ENCODE results near the gene CNOT9. TPM values are rescaled to one million over a fixed set of nuclear protein-coding genes. Genes with fewer than 3 reads are reported as not detected.

CNOT9 gene
- total and polyA plus RNA-seq, 4 donors, result 12.1 to 35.6 (median 28.4) TPM

DNA sequence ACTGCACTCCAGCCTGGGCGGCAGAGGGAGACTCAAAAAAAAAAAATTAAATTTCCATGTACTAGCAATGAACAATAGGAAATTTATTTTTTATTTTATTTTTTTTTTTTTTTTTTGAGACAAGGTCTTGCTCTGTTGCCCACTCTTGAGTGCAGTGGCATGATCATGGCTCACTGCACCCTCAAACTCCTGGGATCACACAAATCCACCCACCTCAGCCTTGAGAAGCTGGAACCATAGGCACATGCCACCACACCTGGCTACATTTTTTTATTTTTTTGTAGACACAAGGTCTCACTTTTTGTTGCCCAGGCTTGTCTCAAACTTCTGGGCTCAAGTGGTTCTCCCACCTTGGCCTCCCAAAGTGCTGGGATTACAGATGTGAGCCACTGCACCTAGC lies 16.9 kb downstream of the CNOT9 start:
- Histone ChIP-seq H3K4me3 (ENCODE audit: low read length in 2 of 2) (no peak overlapping the region), H3K36me3 (ENCODE audit: control insufficient read depth in 1 of 2, insufficient read depth in 2 of 2, low read length in 1 of 2) (peaks cover 4 to 7% of the 10 kb centered on the region in 2 donors), H3K27ac (ENCODE audit: low read depth in 1 of 2, low read length in 2 of 2) (no peak overlapping the region), H3K9me3 (ENCODE audit: control insufficient read depth, low read length) (no peaks in the 10 kb centered on the region), H3K27me3 (ENCODE audit: control insufficient read depth in 1 of 2, insufficient read depth in 2 of 2, low read length in 1 of 2) (no peaks in the 10 kb centered on the region), H3K4me1 (ENCODE audit: control insufficient read depth in 1 of 2, insufficient read depth in 2 of 2, low read length in 2 of 2) (no peaks in the 10 kb centered on the region)
- DNase-seq, result no peak
- WGBS, 2 donors, result 97 to 100% methylated on average over 1 of the region's 1 CpG
- ATAC-seq (ENCODE audit: low FRiP score), result no peak
- intact Hi-C loops (cut with DNase I), result no loop called here

DNA sequence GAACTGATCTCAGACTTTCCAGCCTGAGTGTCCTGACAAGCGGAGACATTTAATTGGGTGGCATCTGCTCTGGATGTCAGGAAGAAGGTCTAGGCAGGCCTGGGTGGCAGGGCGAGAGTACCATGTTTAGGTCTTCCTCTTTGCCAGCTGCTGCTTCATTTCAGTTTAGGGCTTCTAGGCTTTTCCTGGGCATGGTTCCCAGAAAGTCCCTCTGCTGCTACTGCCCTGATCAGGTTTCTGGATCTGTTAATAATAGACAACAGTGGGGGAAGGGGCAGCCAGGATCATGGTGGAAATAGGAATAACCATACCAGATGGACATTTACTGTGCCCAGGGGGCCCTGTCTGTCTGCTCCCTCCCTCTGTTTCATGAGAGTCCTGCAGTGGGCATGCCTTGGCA lies 36.8 kb downstream of the CNOT9 start:
- Histone ChIP-seq H3K27ac (ENCODE audit: low read depth in 1 of 2, low read length in 2 of 2) (no peak overlapping the region), H3K4me1 (ENCODE audit: control insufficient read depth in 1 of 2, insufficient read depth in 2 of 2, low read length in 2 of 2) (no peaks in the 10 kb centered on the region), H3K27me3 (ENCODE audit: control insufficient read depth in 1 of 2, insufficient read depth in 2 of 2, low read length in 1 of 2) (no peaks in the 10 kb centered on the region), H3K4me3 (ENCODE audit: low read length in 2 of 2) (no peak overlapping the region), H3K36me3 (ENCODE audit: control insufficient read depth in 1 of 2, insufficient read depth in 2 of 2, low read length in 1 of 2) (no peaks in the 10 kb centered on the region), H3K9me3 (ENCODE audit: control insufficient read depth, low read length) (no peaks in the 10 kb centered on the region)
- ATAC-seq (ENCODE audit: low FRiP score), result no peak
- DNase-seq, result no peak
- 79 to 82% methylated on average over 2 of the region's 2 CpGs for WGBS, 2 donors
- intact Hi-C loops (cut with DNase I), result no loop called here

DNA sequence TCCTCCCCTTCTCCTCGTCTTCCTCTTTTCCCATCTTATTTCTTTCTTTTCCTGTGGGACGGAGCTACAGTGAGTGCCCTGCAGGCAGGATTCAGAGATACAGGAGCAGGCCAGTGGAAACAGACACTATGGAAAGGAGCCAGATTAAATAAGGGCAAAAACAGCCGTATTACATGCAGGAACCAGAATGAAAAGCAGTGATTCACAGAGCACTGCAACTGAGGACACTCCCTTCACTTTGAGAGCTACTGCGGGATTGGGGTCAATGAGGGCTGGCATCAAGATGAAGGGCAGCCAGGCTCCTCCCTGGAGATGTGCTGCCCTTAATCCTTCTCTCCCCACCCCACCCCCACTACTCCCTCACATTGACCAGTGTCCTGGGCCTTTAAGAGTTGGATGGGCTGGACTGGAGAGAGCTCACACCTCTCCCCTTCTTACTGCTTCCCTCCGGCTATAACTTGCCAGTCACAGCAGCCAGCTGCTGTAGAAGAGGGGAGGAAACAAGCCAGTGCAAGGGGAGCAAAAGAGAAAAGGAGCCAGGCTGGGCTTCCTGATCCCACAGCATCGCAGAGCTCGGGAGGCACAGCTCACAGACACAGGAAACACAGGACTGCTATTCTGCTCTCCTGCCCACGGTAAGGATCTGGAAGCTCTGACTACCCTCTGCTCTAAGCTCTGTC lies 38.9 kb downstream of the CNOT9 start, which contains the start of gene PLCD4:
TSS of gene PLCD4 (plus strand) at position 464 of the 680 bp plus-strand sequence. CDS start 7,841 bp downstream, outside the sequence.
- Histone ChIP-seq H3K27ac (ENCODE audit: low read depth in 1 of 2, low read length in 2 of 2) (peak within 1 kb of the TSS in 1 of 2 donors; percentile 19), H3K36me3 (ENCODE audit: control insufficient read depth in 1 of 2, insufficient read depth in 2 of 2, low read length in 1 of 2) (no peaks in the 10 kb centered on the region), H3K4me3 (ENCODE audit: low read length in 2 of 2) (no peak within 1 kb of the TSS), H3K9me3 (ENCODE audit: control insufficient read depth, low read length) (no peaks in the 10 kb centered on the region), H3K27me3 (ENCODE audit: control insufficient read depth in 1 of 2, insufficient read depth in 2 of 2, low read length in 1 of 2) (no peaks in the 10 kb centered on the region), H3K4me1 (ENCODE audit: control insufficient read depth in 1 of 2, insufficient read depth in 2 of 2, low read length in 2 of 2) (no peaks in the 10 kb centered on the region)
- DNase-seq (peak in 1 of 2 donors; percentile 51), ATAC-seq (ENCODE audit: low FRiP score) (peak; percentile 63)
- WGBS, 2 donors, result 2 to 4% methylated on average over 8 of the region's 8 CpGs
- intact Hi-C loops (cut with DNase I), result no loop called here

DNA sequence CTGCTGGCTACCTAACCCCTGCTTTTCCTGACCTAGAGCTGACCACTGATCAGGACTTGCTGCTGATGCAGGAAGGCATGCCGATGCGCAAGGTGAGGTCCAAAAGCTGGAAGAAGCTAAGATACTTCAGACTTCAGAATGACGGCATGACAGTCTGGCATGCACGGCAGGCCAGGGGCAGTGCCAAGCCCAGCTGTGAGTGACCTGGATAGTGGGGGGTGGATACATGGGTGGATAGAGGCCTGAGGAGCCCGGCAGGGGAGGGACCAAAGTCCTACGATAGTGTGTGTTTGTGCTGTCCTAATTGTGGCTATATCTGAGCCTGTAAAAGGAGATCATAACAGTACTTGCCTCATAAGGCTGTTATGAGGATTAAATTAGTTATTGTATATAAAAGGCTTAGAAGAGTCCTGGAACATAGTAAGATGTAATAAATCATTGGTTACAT lies 47.3 kb downstream of the CNOT9 start:
- Histone ChIP-seq H3K36me3 (ENCODE audit: control insufficient read depth in 1 of 2, insufficient read depth in 2 of 2, low read length in 1 of 2) (no peaks in the 10 kb centered on the region), H3K9me3 (ENCODE audit: control insufficient read depth, low read length) (no peaks in the 10 kb centered on the region), H3K27me3 (ENCODE audit: control insufficient read depth in 1 of 2, insufficient read depth in 2 of 2, low read length in 1 of 2) (no peaks in the 10 kb centered on the region), H3K4me3 (ENCODE audit: low read length in 2 of 2) (no peak overlapping the region), H3K27ac (ENCODE audit: low read depth in 1 of 2, low read length in 2 of 2) (no peak overlapping the region), H3K4me1 (ENCODE audit: control insufficient read depth in 1 of 2, insufficient read depth in 2 of 2, low read length in 2 of 2) (no peaks in the 10 kb centered on the region)
- intact Hi-C loops (cut with DNase I), result no loop called here
- no peak for DNase-seq
- WGBS, 2 donors, result 73 to 75% methylated on average over 6 of the region's 6 CpGs
- no peak for ATAC-seq (ENCODE audit: low FRiP score)

DNA sequence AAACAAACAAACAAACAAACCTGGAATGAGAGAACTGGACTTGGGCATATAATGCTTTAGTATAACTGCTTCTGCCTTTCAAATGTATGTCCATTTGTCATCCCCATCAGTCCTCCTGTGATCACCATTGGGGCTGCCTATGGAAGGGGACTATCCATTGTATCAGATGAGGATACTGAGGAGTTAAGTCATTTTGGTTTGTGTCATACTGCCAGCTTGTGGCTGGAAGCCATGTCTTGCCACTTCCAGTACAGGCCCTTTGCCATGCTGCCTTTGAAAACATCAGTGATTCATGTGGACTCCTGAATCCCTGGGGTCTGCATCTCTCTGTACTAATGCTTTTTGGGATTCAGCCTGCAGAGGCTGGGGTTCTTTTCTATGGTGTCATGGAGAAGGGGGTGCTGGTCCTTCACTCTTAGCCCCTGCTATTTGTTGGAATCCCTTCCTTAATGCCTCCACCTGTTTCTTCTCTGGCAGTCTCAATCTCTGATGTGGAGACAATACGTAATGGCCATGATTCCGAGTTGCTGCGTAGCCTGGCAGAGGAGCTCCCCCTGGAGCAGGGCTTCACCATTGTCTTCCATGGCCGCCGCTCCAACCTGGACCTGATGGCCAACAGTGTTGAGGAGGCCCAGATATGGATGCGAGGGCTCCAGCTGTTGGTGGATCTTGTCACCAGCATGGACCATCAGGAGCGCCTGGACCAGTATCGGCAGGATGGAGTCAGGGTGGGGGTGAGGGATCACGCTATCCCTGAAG lies 49.6 kb downstream of the CNOT9 start:
- ATAC-seq (ENCODE audit: low FRiP score), result no peak
- no peak for DNase-seq
- no peaks in the 10 kb centered on the region for H3K9me3 ChIP-seq (ENCODE audit: control insufficient read depth, low read length)
- H3K4me3 ChIP-seq (ENCODE audit: low read length in 2 of 2), result no peak overlapping the region
- WGBS, 2 donors, result 88% methylated on average over 9 of the region's 9 CpGs
- intact Hi-C loops (cut with DNase I), result no loop called here
- H3K27ac ChIP-seq (ENCODE audit: low read depth in 1 of 2, low read length in 2 of 2), result no peak overlapping the region
- H3K27me3 ChIP-seq (ENCODE audit: control insufficient read depth in 1 of 2, insufficient read depth in 2 of 2, low read length in 1 of 2), result no peaks in the 10 kb centered on the region
- H3K4me1 ChIP-seq (ENCODE audit: control insufficient read depth in 1 of 2, insufficient read depth in 2 of 2, low read length in 2 of 2), result no peaks in the 10 kb centered on the region
- H3K36me3 ChIP-seq (ENCODE audit: control insufficient read depth in 1 of 2, insufficient read depth in 2 of 2, low read length in 1 of 2), result no peaks in the 10 kb centered on the region

DNA sequence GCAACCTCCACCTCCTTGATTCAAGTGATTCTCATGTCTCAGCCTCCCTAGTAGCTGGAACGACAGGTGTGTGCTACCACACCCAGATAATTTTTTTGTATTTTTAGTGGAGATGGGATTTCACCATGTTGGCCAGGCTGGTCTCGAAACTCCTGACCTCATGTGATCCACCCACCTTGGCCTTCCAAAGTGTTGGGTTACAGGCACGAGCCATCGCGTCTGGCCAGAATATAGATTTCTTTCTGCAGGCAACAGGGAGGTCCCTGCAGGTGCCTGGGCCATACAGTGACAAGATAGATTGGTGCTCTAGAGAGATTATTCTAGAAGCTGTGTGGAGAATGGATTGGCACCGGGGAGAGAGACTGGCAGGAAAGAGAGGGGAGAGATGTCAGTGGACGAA lies 52.4 kb downstream of the CNOT9 start:
- no peak for ATAC-seq (ENCODE audit: low FRiP score)
- WGBS, 2 donors, result 81 to 82% methylated on average over 7 of the region's 7 CpGs

DNA sequence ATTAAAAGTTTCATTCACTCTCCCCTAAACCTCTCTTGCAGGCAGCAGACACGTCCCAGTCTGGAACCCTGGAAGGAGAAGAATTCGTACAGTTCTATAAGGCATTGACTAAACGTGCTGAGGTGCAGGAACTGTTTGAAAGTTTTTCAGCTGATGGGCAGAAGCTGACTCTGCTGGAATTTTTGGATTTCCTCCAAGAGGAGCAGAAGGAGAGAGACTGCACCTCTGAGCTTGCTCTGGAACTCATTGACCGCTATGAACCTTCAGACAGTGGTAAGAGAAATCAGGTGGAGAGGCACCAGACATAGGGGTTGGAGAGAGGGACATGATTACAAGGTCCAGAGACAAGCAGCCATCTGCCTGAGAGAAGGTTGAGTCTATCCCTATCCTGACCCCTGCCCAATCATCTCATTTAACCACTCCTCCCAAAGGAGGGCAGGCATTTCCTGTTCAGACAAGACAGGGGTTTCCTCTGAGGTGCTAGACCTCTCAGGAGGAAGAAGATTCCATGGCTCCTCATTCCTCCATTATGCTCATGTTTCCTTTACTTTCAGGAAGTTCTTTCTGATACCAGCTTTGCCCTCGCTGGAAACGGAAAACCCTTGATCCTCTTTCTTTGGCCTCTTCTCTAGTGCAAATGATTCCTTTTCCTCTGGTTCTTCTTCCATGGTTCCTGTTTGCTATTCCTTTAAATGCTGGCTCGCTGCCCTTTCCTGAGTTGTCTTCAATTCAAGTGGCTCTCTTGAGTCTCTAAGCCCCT lies 54.1 kb downstream of the CNOT9 start:
- intact Hi-C loops (cut with DNase I), result no loop called here
- H3K4me3 ChIP-seq (ENCODE audit: low read length in 2 of 2), result no peak overlapping the region
- DNase-seq (no peak), ATAC-seq (ENCODE audit: low FRiP score) (no peak)
- H3K4me1 ChIP-seq (ENCODE audit: control insufficient read depth in 1 of 2, insufficient read depth in 2 of 2, low read length in 2 of 2), result no peaks in the 10 kb centered on the region
- H3K36me3 ChIP-seq (ENCODE audit: control insufficient read depth in 1 of 2, insufficient read depth in 2 of 2, low read length in 1 of 2), result no peaks in the 10 kb centered on the region
- 69 to 71% methylated on average over 7 of the region's 7 CpGs for WGBS, 2 donors
- H3K27ac ChIP-seq (ENCODE audit: low read depth in 1 of 2, low read length in 2 of 2), result no peak overlapping the region
- H3K9me3 ChIP-seq (ENCODE audit: control insufficient read depth, low read length), result no peaks in the 10 kb centered on the region
- no peaks in the 10 kb centered on the region for H3K27me3 ChIP-seq (ENCODE audit: control insufficient read depth in 1 of 2, insufficient read depth in 2 of 2, low read length in 1 of 2)

More for the DNA sequence above, 52.4 kb downstream of the CNOT9 start:
- no peak overlapping the region for H3K4me3 ChIP-seq (ENCODE audit: low read length in 2 of 2)
- H3K9me3 ChIP-seq (ENCODE audit: control insufficient read depth, low read length), result no peaks in the 10 kb centered on the region
- DNase-seq, result no peak
- H3K27ac ChIP-seq (ENCODE audit: low read depth in 1 of 2, low read length in 2 of 2), result no peak overlapping the region
- no peaks in the 10 kb centered on the region for H3K4me1 ChIP-seq (ENCODE audit: control insufficient read depth in 1 of 2, insufficient read depth in 2 of 2, low read length in 2 of 2)
- intact Hi-C loops (cut with DNase I), result no loop called here
- no peaks in the 10 kb centered on the region for H3K36me3 ChIP-seq (ENCODE audit: control insufficient read depth in 1 of 2, insufficient read depth in 2 of 2, low read length in 1 of 2)
- H3K27me3 ChIP-seq (ENCODE audit: control insufficient read depth in 1 of 2, insufficient read depth in 2 of 2, low read length in 1 of 2), result no peaks in the 10 kb centered on the region

DNA sequence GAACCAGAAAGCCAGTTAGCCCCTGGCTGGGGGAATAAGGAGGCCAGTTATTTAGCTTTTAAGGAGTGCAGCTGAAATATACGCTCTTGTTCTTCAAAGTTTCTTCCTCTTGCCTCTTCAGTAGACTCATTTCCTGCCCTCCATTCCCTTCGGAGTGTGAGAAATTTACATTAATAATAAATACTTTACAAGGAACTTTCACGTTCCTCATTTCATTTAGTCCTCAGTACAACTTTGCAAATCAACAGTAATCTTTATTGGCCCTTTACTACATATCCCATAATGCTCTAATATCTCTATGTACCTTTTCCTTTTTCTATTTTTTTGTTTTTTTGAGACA lies 54.7 kb downstream of the CNOT9 start:
- H3K4me1 ChIP-seq (ENCODE audit: control insufficient read depth in 1 of 2, insufficient read depth in 2 of 2, low read length in 2 of 2), result no peaks in the 10 kb centered on the region
- H3K36me3 ChIP-seq (ENCODE audit: control insufficient read depth in 1 of 2, insufficient read depth in 2 of 2, low read length in 1 of 2), result no peaks in the 10 kb centered on the region
- ATAC-seq (ENCODE audit: low FRiP score) (no peak), DNase-seq (no peak)
- H3K4me3 ChIP-seq (ENCODE audit: low read length in 2 of 2), result no peak overlapping the region
- H3K27ac ChIP-seq (ENCODE audit: low read depth in 1 of 2, low read length in 2 of 2), result no peak overlapping the region
- 55 to 77% methylated on average over 3 of the region's 3 CpGs for WGBS, 2 donors
- intact Hi-C loops (cut with DNase I), result no loop called here
- no peaks in the 10 kb centered on the region for H3K9me3 ChIP-seq (ENCODE audit: control insufficient read depth, low read length)
- no peaks in the 10 kb centered on the region for H3K27me3 ChIP-seq (ENCODE audit: control insufficient read depth in 1 of 2, insufficient read depth in 2 of 2, low read length in 1 of 2)
